Stomach (tissue), 9 donors: ENCODE data around the gene HECTD4. TPM values are rescaled to one million over a fixed set of nuclear protein-coding genes. Genes with fewer than 3 reads are reported as not detected.

Source experiments
- DNase-seq, 2 donors: peaks; one replicate each; pipeline versions ENCODE4 v3.0.0 to v3.0.0-alpha.2; 2013 to 2019
- H3K27ac ChIP-seq, 5 donors: fragments of 200-600 bp in 4 of 5; sonication (generic) in 4 of 5; one replicate each; pipeline ENCODE4 v1.5.1; 2013 to 2019; ENCODE audit warnings: mild to moderate bottlenecking in 1 of 5, moderate library complexity in 1 of 5
- H3K27me3 ChIP-seq, 3 donors: fragments of 200-600 bp; sonication (generic); one replicate each; pipeline ENCODE4 v1.5.1; 2017 to 2019; ENCODE audit warnings: mixed run types in 1 of 3
- H3K36me3 ChIP-seq, 4 donors: fragments of 200-600 bp; sonication (generic); 1 replicate in 3 of 4; 2 replicates in 1 of 4; pipeline ENCODE4 v1.5.1; 2016 to 2019
- H3K4me1 ChIP-seq, 4 donors: fragments of 200-600 bp; sonication (generic); one replicate each; pipeline ENCODE4 v1.5.1; 2016 to 2019
- H3K4me3 ChIP-seq, 4 donors: fragments of 200-600 bp; sonication (generic) in 3 of 4; one replicate each; pipeline ENCODE4 v1.5.1; 2016 to 2019; ENCODE audit warnings: mild to moderate bottlenecking in 1 of 4
- H3K9me3 ChIP-seq, 4 donors: fragments of 200-600 bp; sonication (generic); one replicate each; pipeline ENCODE4 v1.5.1; 2016 to 2019
- EP300 ChIP-seq: sonication (generic); formaldehyde crosslinking; IDR thresholded peaks from one replicate; pipeline ENCODE4 v1.6.1; 2017; ENCODE audit warnings: antibody characterized with exemption
- POLR2A ChIP-seq, 4 donors: fragments of 450-650 bp; IDR thresholded peaks; one replicate each; pipeline ENCODE4 v1.6.1; 2016; ENCODE audit warnings: antibody characterized with exemption in 4 of 4, control low read depth in 2 of 4, mild to moderate bottlenecking in 1 of 4, moderate library complexity in 1 of 4
- POLR2AphosphoS5 ChIP-seq, 3 donors: sonication (generic); formaldehyde crosslinking; IDR thresholded peaks; one replicate each; pipeline ENCODE4 v1.6.1; 2016; ENCODE audit warnings: antibody characterized with exemption in 3 of 3
- WGBS, 5 donors: extraction: QIAGEN DNeasy Blood & Tissue Kit in 3 of 5; methylation state at CpG; one replicate each; pipeline versions ENCODE4 v1.1.5 to v1.1.7; 2013 to 2018; 5-methylcytosine and 5-hydroxymethylcytosine counted together
- intact Hi-C: fragments of 100-400 bp; cut with DNase I; formaldehyde crosslinking; loops from one replicate; pipeline ENCODE4 v1.15.1; 2023; ENCODE audit warnings: low total_unique reads
- polyA plus RNA-seq, 3 donors: library from polyadenylated mRNA; stranded (reverse); fragments of 200-250 nt; gene quantifications; one replicate each; pipeline ENCODE4 v1.2.3, GENCODE V29; 2013
- total RNA-seq, 5 donors: library from RNA; depleted of rRNA; stranded (reverse); fragments of >200 nt; gene quantifications; one replicate each; pipeline versions ENCODE4 v1.1.0 to v1.2.3, GENCODE V29; 2014 to 2016
- TF ChIP-seq, protein P1 (sequence below), 7 experiments: fragments of 450-650 bp in 4 of 7; fragments of 200-600 bp in 3 of 7; sonication (generic) in 3 of 7; IDR thresholded peaks; one replicate each; pipeline ENCODE4 v1.5.1; 2016 to 2019; ENCODE audit warnings: antibody characterized with exemption in 7 of 7, control low read depth in 2 of 7, mild to moderate bottlenecking in 1 of 7
- donor health status: healthy with polysubstance abuse.
- donor health status: Bipolar disorder and iron deficiency.
- donor health status: healthy.

Gene HECTD4
- total and polyA plus RNA-seq, 8 donors = 3.2 to 375 (median 58.7) TPM

DNA sequence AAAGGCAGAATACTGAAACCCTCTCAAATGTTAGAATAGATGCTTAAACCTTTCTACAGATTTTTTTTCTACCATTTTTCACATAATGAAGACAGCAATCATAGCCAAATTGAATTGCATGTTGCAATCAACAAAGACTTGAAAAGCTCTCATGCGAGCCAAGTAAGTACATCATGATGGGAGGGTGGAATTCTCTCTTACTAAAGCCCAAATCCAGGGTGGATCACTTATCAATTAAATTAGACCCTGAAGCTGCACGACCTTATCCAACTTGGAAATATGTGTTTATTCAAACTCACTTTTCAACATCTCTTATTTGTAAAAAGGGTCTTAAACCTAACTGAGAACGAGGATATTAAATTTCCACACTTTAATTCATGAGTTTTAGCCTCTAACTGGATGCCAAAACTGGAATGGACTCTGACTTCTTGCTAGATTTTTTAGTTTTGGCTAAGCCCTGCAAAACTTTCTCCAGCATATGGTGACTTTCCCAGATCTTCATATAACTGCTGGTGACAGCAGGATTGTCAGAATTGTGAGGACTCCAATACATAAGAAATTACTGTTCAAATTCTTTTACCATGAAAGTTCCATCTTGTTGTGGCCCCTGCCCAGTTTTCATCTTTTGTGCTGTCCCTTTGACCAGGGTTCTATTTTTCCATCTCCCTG lies 53.6 kb downstream of the HECTD4 start:
- no peaks in the 10 kb centered on the region for H3K36me3 ChIP-seq
- no peaks in the 10 kb centered on the region for H3K27me3 ChIP-seq
- no peaks in the 10 kb centered on the region for H3K9me3 ChIP-seq
- DNase-seq = no peak
- intact Hi-C loops = no loop called here
- H3K4me3 ChIP-seq = no peak overlapping the region
- H3K27ac ChIP-seq = no peak overlapping the region
- TF ChIP-seq EP300 (no peak), POLR2AphosphoS5 (IDR thresholded peaks at IDR 0.05) (no peak)
- WGBS, 5 donors = 60 to 79% (median 74%) methylated on average over 3 of the region's 3 CpGs
- peaks cover 0 to 56% (median 18%) of the 10 kb centered on the region in 4 donors for H3K4me1 ChIP-seq

DNA sequence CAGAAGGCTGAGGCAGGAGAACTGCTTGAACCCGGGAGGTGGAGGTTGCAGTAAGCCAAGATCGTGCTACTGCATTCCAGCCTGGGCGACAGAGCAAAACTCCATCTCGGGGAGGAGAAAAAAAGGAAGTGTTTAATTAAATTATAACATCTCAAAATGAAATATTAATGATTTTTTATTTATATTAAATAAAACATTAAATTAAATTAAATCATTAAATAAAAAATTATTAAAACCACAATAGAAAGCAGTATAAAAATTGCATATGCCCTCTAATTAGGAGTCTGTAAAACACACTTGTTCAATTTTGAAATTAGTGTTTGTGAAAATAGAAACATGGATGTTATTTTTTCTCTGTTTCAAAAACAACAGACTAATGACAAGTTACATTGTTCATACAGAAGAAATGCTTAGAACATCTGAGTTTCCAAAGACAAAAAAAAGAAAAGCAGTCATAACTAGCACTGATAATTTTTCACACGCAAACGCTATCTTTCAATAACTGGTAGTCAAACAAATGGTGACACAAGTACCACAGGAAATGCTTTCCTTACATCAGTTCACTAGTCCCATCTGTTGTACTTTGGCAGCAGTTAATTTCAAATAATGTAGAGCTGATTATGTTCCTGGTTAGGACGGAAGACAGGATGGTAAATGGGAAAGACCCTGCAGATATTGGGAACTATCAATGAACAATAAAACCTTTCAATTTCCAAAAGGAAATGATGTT lies 54.9 kb downstream of the HECTD4 start:
- H3K27me3 ChIP-seq = no peaks in the 10 kb centered on the region
- peaks cover 0 to 57% (median 23%) of the 10 kb centered on the region in 4 donors for H3K4me1 ChIP-seq
- intact Hi-C loops = no loop called here
- WGBS, 5 donors = 63 to 74% (median 73%) methylated on average over 7 of the region's 7 CpGs
- no peaks in the 10 kb centered on the region for H3K9me3 ChIP-seq
- H3K27ac ChIP-seq = no peak overlapping the region
- TF ChIP-seq POLR2AphosphoS5 (IDR thresholded peaks at IDR 0.05) (no peak), EP300 (no peak), POLR2A (IDR thresholded peaks at IDR 0.05) (no peak)
- TF ChIP-seq, protein P1, sequence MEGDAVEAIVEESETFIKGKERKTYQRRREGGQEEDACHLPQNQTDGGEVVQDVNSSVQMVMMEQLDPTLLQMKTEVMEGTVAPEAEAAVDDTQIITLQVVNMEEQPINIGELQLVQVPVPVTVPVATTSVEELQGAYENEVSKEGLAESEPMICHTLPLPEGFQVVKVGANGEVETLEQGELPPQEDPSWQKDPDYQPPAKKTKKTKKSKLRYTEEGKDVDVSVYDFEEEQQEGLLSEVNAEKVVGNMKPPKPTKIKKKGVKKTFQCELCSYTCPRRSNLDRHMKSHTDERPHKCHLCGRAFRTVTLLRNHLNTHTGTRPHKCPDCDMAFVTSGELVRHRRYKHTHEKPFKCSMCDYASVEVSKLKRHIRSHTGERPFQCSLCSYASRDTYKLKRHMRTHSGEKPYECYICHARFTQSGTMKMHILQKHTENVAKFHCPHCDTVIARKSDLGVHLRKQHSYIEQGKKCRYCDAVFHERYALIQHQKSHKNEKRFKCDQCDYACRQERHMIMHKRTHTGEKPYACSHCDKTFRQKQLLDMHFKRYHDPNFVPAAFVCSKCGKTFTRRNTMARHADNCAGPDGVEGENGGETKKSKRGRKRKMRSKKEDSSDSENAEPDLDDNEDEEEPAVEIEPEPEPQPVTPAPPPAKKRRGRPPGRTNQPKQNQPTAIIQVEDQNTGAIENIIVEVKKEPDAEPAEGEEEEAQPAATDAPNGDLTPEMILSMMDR (IDR thresholded peaks at IDR 0.05) = no peak
- DNase-seq = no peak
- no peak overlapping the region for H3K4me3 ChIP-seq
- H3K36me3 ChIP-seq = no peaks in the 10 kb centered on the region

DNA sequence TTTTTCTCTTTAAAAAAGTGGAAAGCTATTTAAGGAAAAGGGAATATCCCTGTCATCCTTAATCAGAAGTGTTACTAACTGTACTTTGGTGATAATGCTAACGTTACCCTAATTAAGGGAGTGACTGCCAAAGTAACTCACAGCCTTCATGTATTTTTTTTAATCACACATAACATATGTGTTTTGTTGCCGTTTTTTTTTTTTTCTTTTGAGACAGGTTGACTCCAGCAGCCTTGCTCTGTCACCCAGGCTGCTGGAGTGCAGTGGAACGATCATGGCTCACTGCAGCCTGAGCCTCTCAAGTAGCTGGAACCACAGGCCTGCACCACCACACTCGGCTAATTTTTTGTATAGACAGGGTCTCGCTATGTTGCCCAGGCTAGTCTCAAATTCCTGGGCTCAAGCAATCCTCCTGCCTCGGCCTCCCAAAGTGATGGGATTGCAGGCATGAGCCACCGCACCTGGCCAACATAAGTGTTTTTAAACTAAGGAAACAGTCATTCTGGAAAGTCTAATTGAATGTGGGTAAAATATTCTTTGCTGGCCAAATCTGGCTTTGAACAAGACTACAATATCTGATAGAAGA lies 56.5 kb downstream of the HECTD4 start:
- Histone ChIP-seq H3K4me1 (peaks cover 0 to 63% (median 22%) of the 10 kb centered on the region in 4 donors), H3K27ac (no peak overlapping the region), H3K9me3 (no peaks in the 10 kb centered on the region), H3K36me3 (no peaks in the 10 kb centered on the region), H3K4me3 (no peak overlapping the region), H3K27me3 (no peaks in the 10 kb centered on the region)
- intact Hi-C loops = no loop called here
- TF ChIP-seq POLR2AphosphoS5 (IDR thresholded peaks at IDR 0.05) = no peak
- TF ChIP-seq, protein P1 (IDR thresholded peaks at IDR 0.05) = no peak
- TF ChIP-seq POLR2A (IDR thresholded peaks at IDR 0.05) = no peak
- TF ChIP-seq EP300 = no peak
- no peak for DNase-seq
- WGBS, 5 donors = 67 to 81% (median 72%) methylated on average over 7 of the region's 7 CpGs

DNA sequence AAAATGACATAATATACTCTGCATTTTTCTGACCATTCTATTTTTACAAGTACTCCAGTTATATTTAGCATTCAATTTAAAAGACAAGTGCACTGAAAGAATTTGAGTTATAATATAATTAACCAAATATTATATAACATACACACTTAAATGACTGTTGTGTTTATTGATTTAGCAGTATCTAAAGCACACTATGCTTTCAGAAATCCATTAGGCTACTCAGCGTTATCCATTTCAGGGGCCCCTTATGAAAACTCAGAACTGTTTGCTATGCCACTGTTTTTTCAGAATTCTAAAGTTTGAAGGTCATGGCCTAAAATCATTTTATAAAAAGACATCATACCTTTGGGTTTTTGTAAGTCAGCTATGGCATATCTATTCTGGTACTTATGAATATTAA lies 57.1 kb downstream of the HECTD4 start:
- no peaks in the 10 kb centered on the region for H3K36me3 ChIP-seq
- TF ChIP-seq, protein P1 (IDR thresholded peaks at IDR 0.05) = no peak
- TF ChIP-seq EP300 = no peak
- no peak for TF ChIP-seq POLR2A (IDR thresholded peaks at IDR 0.05)
- TF ChIP-seq POLR2AphosphoS5 (IDR thresholded peaks at IDR 0.05) = no peak
- no peak overlapping the region for H3K27ac ChIP-seq
- no peaks in the 10 kb centered on the region for H3K9me3 ChIP-seq
- no peaks in the 10 kb centered on the region for H3K27me3 ChIP-seq
- DNase-seq = no peak
- H3K4me1 ChIP-seq = peaks cover 0 to 60% (median 22%) of the 10 kb centered on the region in 4 donors
- intact Hi-C loops = no loop called here
- no peak overlapping the region for H3K4me3 ChIP-seq
- 25 to 56% (median 41%) methylated on average over 1 of the region's 1 CpG for WGBS, 5 donors
